Measurements from ENCODE around the gene N4BP2L2.

DNA sequence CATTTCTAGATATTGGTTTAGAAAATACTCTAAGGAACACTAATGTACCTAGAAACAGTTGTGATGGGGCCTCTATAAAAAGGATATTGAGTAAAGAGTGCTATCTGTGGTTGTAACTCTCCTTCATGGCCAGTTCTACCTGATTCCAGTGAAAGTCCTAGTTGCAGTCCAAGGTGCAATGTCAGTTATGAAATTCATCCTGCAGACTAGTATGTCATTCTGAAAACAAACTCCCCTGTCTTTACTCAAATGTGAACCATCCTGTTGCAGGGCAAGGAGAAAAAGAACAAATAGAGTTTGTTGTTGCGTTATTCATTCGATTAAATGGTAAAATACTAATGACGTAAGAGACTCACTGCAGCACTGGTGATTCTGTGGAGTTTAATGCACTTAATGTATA is 92.4 kb downstream of the N4BP2L2 start:
- TF ChIP-seq, protein P1, sequence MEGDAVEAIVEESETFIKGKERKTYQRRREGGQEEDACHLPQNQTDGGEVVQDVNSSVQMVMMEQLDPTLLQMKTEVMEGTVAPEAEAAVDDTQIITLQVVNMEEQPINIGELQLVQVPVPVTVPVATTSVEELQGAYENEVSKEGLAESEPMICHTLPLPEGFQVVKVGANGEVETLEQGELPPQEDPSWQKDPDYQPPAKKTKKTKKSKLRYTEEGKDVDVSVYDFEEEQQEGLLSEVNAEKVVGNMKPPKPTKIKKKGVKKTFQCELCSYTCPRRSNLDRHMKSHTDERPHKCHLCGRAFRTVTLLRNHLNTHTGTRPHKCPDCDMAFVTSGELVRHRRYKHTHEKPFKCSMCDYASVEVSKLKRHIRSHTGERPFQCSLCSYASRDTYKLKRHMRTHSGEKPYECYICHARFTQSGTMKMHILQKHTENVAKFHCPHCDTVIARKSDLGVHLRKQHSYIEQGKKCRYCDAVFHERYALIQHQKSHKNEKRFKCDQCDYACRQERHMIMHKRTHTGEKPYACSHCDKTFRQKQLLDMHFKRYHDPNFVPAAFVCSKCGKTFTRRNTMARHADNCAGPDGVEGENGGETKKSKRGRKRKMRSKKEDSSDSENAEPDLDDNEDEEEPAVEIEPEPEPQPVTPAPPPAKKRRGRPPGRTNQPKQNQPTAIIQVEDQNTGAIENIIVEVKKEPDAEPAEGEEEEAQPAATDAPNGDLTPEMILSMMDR (IDR thresholded peaks at IDR 0.05; ENCODE audit: extremely low read depth in 1 of 2, insufficient read depth in 1 of 2, low read depth in 1 of 2, low read length in 2 of 2): no peak
- TF ChIP-seq POLR2AphosphoS5 (IDR thresholded peaks at IDR 0.05; ENCODE audit: insufficient read depth, low read depth, low read length): no peak
- no peak for TF ChIP-seq EZH2 (IDR thresholded peaks at IDR 0.05; ENCODE audit: borderline replicate concordance, low read depth, low read length, severe bottlenecking)
- TF ChIP-seq FOS (IDR thresholded peaks at IDR 0.05; ENCODE audit: borderline replicate concordance, insufficient read depth, low read length): no peak
